Ascending aorta (tissue), 2 donors: ENCODE results near the gene ARHGEF3. TPM values are rescaled to one million over a fixed set of nuclear protein-coding genes. Genes with fewer than 3 reads are reported as not detected.
A peak's percentile ranks its signal among the peaks of the same experiment; 100 is the strongest.

ENCODE experiments used
- DNase-seq, 2 donors: peaks; one replicate each; pipeline ENCODE4 v3.0.0-alpha.2; 2019; ENCODE audit warnings: low spot score in 2 of 2
- H3K27ac ChIP-seq, 2 donors: fragments of 200-600 bp; sonication (generic); one replicate each; pipeline ENCODE4 v1.5.1; 2016 to 2017; ENCODE audit warnings: mild to moderate bottlenecking in 1 of 2
- H3K27me3 ChIP-seq: fragments of 200-600 bp; sonication (generic); one replicate; pipeline ENCODE4 v1.5.1; 2017
- H3K36me3 ChIP-seq, 2 donors: fragments of 200-600 bp; sonication (generic); one replicate each; pipeline ENCODE4 v1.5.1; 2016
- H3K4me1 ChIP-seq, 2 donors: fragments of 200-600 bp; sonication (generic); one replicate each; pipeline ENCODE4 v1.5.1; 2016 to 2017; ENCODE audit warnings: mild to moderate bottlenecking in 1 of 2
- H3K4me3 ChIP-seq, 2 donors: fragments of 200-600 bp; sonication (generic); one replicate each; pipeline ENCODE4 v1.5.1; 2016 to 2017; ENCODE audit warnings: mild to moderate bottlenecking in 1 of 2
- H3K9me3 ChIP-seq, 2 donors: fragments of 200-600 bp; sonication (generic); one replicate each; pipeline ENCODE4 v1.5.1; 2016
- intact Hi-C: fragments of 100-400 bp; cut with DNase I; formaldehyde crosslinking; loops from one replicate; pipeline ENCODE4 v1.15.1; 2023
- total RNA-seq: library from RNA; depleted of rRNA; stranded (reverse); fragments of >200 nt; gene quantifications from one replicate; pipeline ENCODE4 v1.1.0, GENCODE V29; 2016
- TF ChIP-seq, protein P1 (sequence below), 3 experiments: fragments of 200-600 bp in 2 of 3; fragments of 450-650 bp in 1 of 3; sonication (generic) in 2 of 3; IDR thresholded peaks; one replicate each; pipeline ENCODE4 v1.5.1; 2016 to 2019; ENCODE audit warnings: antibody characterized with exemption in 3 of 3, mild to moderate bottlenecking in 1 of 3, moderate library complexity in 1 of 3

The ARHGEF3 gene, protein sequence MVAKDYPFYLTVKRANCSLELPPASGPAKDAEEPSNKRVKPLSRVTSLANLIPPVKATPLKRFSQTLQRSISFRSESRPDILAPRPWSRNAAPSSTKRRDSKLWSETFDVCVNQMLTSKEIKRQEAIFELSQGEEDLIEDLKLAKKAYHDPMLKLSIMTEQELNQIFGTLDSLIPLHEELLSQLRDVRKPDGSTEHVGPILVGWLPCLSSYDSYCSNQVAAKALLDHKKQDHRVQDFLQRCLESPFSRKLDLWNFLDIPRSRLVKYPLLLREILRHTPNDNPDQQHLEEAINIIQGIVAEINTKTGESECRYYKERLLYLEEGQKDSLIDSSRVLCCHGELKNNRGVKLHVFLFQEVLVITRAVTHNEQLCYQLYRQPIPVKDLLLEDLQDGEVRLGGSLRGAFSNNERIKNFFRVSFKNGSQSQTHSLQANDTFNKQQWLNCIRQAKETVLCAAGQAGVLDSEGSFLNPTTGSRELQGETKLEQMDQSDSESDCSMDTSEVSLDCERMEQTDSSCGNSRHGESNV
- 16.8 TPM for total RNA-seq

DNA sequence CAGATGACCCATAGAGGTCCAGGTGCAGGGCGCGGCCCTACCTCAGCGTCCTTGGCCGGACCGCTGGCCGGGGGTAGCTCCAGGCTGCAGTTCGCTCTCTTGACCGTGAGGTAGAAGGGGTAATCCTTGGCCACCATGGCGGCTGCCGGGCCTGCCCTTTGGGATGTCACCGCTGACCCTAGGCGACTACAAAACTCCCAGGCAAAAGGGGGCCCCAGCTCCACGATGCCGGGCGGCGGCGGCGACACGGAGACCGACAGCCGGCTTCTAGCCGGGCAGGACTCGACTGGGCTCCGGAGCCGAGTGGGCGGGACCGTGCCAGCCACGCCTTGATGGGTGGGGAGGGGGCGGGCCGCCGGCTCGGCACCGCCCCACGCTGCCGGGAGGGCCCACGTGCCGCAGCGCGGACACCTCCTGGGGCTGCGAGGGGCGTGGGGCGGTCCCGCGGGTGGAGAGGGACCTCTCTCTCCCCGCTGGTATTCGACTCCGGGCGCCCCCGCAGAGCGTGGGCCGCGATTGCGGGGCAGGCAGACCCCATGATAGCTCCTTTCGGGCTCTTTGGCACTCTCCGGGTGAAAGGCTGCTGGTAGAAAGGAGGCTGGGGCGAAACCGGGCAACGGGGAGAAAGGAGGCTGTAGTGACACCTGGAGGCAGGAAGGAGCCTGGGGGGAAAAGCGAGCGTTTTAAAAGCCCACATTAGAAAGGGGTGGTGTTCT, at the start of gene ARHGEF3:
Gene ARHGEF3 (minus strand): TSS at position 288 of the 716 bp plus-strand sequence. CDS start 151 bp downstream, at position 137.
- Histone ChIP-seq H3K9me3 (no peaks in the 10 kb centered on the region), H3K27ac (no peak within 1 kb of the TSS), H3K36me3 (no peaks in the 10 kb centered on the region), H3K4me1 (peaks cover 0 to 9% of the 10 kb centered on the region in 2 donors), H3K27me3 (no peaks in the 10 kb centered on the region), H3K4me3 (peak within 1 kb of the TSS; percentile 55 to 85)
- intact Hi-C loops = loop anchor here (2.0 to 5.0 kb wide), 2 partner anchors 120 to 187 kb away; partner anchors contain the start of gene TASOR
- DNase-seq = peak; percentile 25 to 86
- TF ChIP-seq, protein P1, sequence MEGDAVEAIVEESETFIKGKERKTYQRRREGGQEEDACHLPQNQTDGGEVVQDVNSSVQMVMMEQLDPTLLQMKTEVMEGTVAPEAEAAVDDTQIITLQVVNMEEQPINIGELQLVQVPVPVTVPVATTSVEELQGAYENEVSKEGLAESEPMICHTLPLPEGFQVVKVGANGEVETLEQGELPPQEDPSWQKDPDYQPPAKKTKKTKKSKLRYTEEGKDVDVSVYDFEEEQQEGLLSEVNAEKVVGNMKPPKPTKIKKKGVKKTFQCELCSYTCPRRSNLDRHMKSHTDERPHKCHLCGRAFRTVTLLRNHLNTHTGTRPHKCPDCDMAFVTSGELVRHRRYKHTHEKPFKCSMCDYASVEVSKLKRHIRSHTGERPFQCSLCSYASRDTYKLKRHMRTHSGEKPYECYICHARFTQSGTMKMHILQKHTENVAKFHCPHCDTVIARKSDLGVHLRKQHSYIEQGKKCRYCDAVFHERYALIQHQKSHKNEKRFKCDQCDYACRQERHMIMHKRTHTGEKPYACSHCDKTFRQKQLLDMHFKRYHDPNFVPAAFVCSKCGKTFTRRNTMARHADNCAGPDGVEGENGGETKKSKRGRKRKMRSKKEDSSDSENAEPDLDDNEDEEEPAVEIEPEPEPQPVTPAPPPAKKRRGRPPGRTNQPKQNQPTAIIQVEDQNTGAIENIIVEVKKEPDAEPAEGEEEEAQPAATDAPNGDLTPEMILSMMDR (IDR thresholded peaks at IDR 0.05) = peak in 1 of 3 experiments; percentile 42

DNA sequence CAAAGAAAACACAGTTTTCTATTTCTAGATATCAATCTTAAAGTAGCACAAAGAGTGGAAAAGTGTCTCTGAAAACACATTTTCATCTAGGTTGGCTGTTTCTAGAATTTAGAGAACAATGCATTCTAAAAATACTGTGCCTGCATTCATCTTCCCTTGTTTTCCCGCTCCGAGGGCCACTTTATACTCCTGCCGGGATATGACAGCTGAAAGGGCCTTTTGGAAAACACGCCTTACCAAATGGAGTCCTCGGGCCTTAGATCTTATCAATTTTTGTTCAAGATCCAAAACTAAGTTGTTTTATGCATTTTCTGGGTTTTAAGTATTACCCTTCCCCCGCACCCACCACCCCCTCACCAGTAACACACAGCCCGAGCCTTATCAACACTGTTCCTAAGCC, 47.9 kb upstream of the ARHGEF3 start:
- Histone ChIP-seq H3K27me3 (no peaks in the 10 kb centered on the region), H3K9me3 (no peaks in the 10 kb centered on the region), H3K36me3 (no peaks in the 10 kb centered on the region), H3K4me3 (no peak overlapping the region), H3K27ac (peak overlapping the region in 1 of 2 donors; percentile 0), H3K4me1 (no peaks in the 10 kb centered on the region)
- intact Hi-C loops = no loop called here
- TF ChIP-seq, protein P1 (IDR thresholded peaks at IDR 0.05) = no peak
- DNase-seq = no peak

DNA sequence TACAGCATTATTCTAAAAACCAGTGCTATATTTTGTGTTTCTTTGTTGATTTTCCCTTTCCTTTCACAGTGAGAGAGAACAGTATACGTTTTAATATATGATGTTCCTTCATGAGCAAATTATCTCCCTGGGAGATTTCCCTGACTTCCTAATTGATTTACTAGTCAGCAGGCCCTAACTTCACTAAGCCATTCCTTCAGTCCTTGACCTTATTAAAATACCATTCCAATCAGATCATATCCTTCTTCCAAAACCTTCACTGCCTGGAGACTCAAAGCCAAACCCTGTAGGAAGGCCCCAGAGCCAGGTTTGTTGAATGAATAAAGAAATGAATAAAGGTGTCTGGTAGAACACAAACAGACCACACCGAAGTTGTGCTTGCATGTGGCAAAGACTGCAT, 43.8 kb upstream of the ARHGEF3 start:
- no peak overlapping the region for H3K27ac ChIP-seq

DNA sequence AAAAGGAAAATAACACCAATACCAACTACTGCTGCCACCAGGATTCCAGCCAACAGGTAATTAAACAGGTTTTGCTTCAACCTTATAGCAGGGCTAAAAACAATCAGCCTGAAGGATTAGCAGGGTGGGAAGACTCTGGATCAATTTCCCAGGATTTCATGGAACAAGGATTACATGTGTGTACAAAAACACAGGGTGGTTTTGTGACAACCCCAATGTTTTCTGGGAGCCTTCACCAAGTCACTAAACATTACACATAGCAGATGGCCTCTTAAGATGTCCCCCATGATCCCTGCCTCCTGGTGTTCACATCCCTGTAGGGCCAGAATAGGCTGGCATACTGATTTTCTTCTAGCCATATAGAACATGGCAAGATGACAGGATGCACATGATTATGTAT, 42.8 kb upstream of the ARHGEF3 start:
- H3K9me3 ChIP-seq = no peaks in the 10 kb centered on the region
- no peak overlapping the region for H3K4me3 ChIP-seq
- no peak for DNase-seq
- H3K4me1 ChIP-seq = no peaks in the 10 kb centered on the region
- no peaks in the 10 kb centered on the region for H3K36me3 ChIP-seq
- H3K27ac ChIP-seq = no peak overlapping the region
- intact Hi-C loops = no loop called here
- H3K27me3 ChIP-seq = no peaks in the 10 kb centered on the region
- TF ChIP-seq, protein P1 (IDR thresholded peaks at IDR 0.05) = no peak

More for the DNA sequence above, 43.8 kb upstream of the ARHGEF3 start:
- TF ChIP-seq, protein P1 (IDR thresholded peaks at IDR 0.05) = no peak
- no peaks in the 10 kb centered on the region for H3K9me3 ChIP-seq
- DNase-seq = no peak
- intact Hi-C loops = no loop called here
- no peaks in the 10 kb centered on the region for H3K27me3 ChIP-seq
- H3K4me3 ChIP-seq = no peak overlapping the region
- H3K4me1 ChIP-seq = no peaks in the 10 kb centered on the region
- H3K36me3 ChIP-seq = no peaks in the 10 kb centered on the region

DNA sequence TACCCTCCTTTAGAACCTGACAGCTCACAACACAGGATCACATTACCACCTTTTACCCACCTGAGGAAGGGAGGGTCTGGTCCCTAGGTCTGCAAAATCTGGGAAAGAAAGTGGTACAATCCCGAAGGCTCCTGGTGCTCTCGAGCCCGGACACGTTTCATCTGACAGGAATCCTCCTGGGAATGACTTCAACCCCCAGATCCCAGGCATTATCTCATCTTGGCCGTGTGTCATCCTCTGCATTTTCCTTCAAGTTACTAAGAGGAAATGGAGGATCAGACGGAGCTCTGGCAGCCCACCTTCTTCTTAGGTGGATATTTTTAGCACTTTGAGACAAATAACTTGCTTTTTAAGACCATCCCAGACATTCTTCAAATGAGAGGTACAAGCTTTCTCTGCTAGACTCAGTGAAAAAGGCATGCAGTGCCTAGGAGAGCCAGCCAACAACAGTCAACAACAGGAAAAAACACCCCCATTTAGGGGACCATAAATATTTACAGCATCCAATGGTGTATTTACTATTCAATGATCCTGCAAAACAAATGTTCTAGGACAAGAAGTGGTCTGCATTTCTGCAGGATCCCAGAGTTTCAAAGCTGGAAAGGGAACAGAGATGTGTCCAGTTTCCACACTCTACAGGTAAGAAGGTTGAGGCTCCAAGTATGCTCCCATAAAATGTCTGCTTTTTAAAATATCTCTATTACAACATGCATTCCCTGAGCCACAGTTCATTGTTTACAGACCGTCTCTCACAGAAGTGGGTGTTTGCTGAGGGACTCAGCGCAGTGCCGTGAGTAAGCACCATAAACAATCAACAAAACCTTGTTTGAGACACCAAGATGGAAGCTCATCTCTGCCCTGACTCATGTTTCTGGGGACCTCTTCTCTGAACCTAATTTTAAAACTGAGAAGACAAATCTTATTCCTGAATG, 38.3 kb upstream of the ARHGEF3 start:
- intact Hi-C loops = no loop called here
- Histone ChIP-seq H3K4me1 (no peaks in the 10 kb centered on the region), H3K4me3 (no peak overlapping the region), H3K27ac (no peak overlapping the region), H3K9me3 (no peaks in the 10 kb centered on the region), H3K36me3 (no peaks in the 10 kb centered on the region), H3K27me3 (no peaks in the 10 kb centered on the region)
- TF ChIP-seq, protein P1 (IDR thresholded peaks at IDR 0.05) = no peak
- no peak for DNase-seq
